ENCODE data around the gene EXOC8. TPM values are rescaled to one million over a fixed set of nuclear protein-coding genes. Genes with fewer than 3 reads are reported as not detected.
A peak's percentile ranks its signal among the peaks of the same experiment; 100 is the strongest.

Gene EXOC8
- total RNA-seq, 1 experiment from 2014 or later: 12.7 TPM

- intact Hi-C loops (cut with micrococcal nuclease): no loop called here
- CTCF ChIA-PET: interaction anchor here (0.8 to 1.2 kb wide), 4 partner anchors 14 to 263 kb away, joined by 3 to 4 read pairs (median 3); no protein-coding TSS in a partner anchor
- Histone ChIP-seq H3K27me3 (ENCODE audit: insufficient read depth, low read length) (no peaks in the 10 kb centered on the region), H3K4me1 (ENCODE audit: control insufficient read depth in 1 of 2, insufficient read depth in 2 of 2, low read length in 2 of 2) (peaks cover 14 to 28% of the 10 kb centered on the region in 2 experiments; a peak in 3 of 4 replicates), H3K4me3 (replicated peaks in 1 of 2; ENCODE audit: low read depth in 1 of 2, low read length in 2 of 2) (peak within 1 kb of the TSS; percentile 82 to 91), H2AFZ (ENCODE audit: low read depth, low read length, poor library complexity, severe bottlenecking) (peak within 1 kb of the TSS; percentile 42), H3K9me3 (ENCODE audit: control insufficient read depth in 1 of 2, insufficient read depth in 1 of 2, low read depth in 1 of 2, low read length in 2 of 2) (no peaks in the 10 kb centered on the region), H4K20me1 (ENCODE audit: insufficient read depth) (no peaks in the 10 kb centered on the region), H3K36me3 (ENCODE audit: control insufficient read depth in 1 of 2, insufficient read depth in 2 of 2, low read length in 2 of 2) (peaks cover 3 to 11% of the 10 kb centered on the region in 2 experiments; a peak in 3 of 4 replicates), H3K9ac (ENCODE audit: low read length) (peak within 1 kb of the TSS; percentile 85), H3K4me2 (ENCODE audit: low read length) (peak within 1 kb of the TSS; percentile 83), H3K9me2 (ENCODE audit: insufficient read depth) (no peaks in the 10 kb centered on the region), H3K79me2 (ENCODE audit: insufficient read depth, low read length) (peaks cover 79% of the 10 kb centered on the region), H3K27ac (ENCODE audit: low read depth, low read length) (peak within 1 kb of the TSS; percentile 89)
- TSS peak; percentile 75 for BruUV-seq (replicated peaks)
- POLR2A ChIA-PET: interaction anchor here (1.0 to 1.2 kb wide), 3 partner anchors 13 to 246 kb away, joined by 3 to 5 read pairs (median 4); no protein-coding TSS in a partner anchor
- DNase-seq (ENCODE audit: low read depth, low spot score): no peak
- RAD21 ChIA-PET (ENCODE audit: low non-redundant PET in 1 of 2, low total read pairs in 2 of 2, uncharacterized antibody in 2 of 2, unreplicated experiment in 2 of 2): interaction anchor here in 1 of 2 experiments (0.6 to 1.1 kb wide), 3 partner anchors 12 to 253 kb away, joined by 3 to 5 read pairs (median 3); no protein-coding TSS in a partner anchor
- TF ChIP-seq SIN3A (IDR thresholded peaks at IDR 0.05; ENCODE audit: low read depth) (0 out of 2 replicates have a peak, but pooled peaks have one; percentile 14), ZFX (IDR thresholded peaks at IDR 0.05) (no peak), SRF (IDR thresholded peaks at IDR 0.05; ENCODE audit: low read depth) (no peak), POLR2A (IDR thresholded peaks at IDR 0.05; ENCODE audit: borderline replicate concordance, extremely low read depth, insufficient read depth, insufficient read length) (peak; percentile 15), ATF3 (IDR thresholded peaks at IDR 0.05) (no peak), EZH2phosphoT487 (IDR thresholded peaks at IDR 0.05; ENCODE audit: borderline replicate concordance) (no peak)
- ATAC-seq: peak; percentile 12; the same call in 1 of the 2 replicates
These were observed 847 bp upstream of the EXOC8 start, which contains the start of gene SPRTN for GRCh38 chr1:231338270-231339128. SPRTN (plus strand) TSS chr1:231338293; CDS start chr1:231338384, 91 bp downstream.

GRCh38 chr1:231337043-231337471 lies 595 bp downstream of the EXOC8 start:
- ChIA-PET RAD21 (ENCODE audit: low non-redundant PET in 1 of 2, low total read pairs in 2 of 2, uncharacterized antibody in 2 of 2, unreplicated experiment in 2 of 2) (no interaction called here), POLR2A (interaction anchor here (1.0 kb wide), 1 partner anchor 247 kb away, joined by 3 read pairs; no protein-coding TSS in a partner anchor), CTCF (interaction anchor here (1.1 kb wide), 1 partner anchor 21 kb away, joined by 4 read pairs; no protein-coding TSS in a partner anchor)
- peaks cover 3 to 9% of the 10 kb centered on the region in 2 experiments; a peak in 2 of 4 replicates for H3K36me3 ChIP-seq (ENCODE audit: control insufficient read depth in 1 of 2, insufficient read depth in 2 of 2, low read length in 2 of 2)
- peaks cover 14 to 28% of the 10 kb centered on the region in 2 experiments; a peak in 3 of 4 replicates for H3K4me1 ChIP-seq (ENCODE audit: control insufficient read depth in 1 of 2, insufficient read depth in 2 of 2, low read length in 2 of 2)
- DNase-seq (ENCODE audit: low read depth, low spot score) (no peak), ATAC-seq (peak; percentile 3; the same call in 1 of the 2 replicates)
- no peaks in the 10 kb centered on the region for H3K27me3 ChIP-seq (ENCODE audit: insufficient read depth, low read length)
- H3K9me3 ChIP-seq (ENCODE audit: control insufficient read depth in 1 of 2, insufficient read depth in 1 of 2, low read depth in 1 of 2, low read length in 2 of 2): no peaks in the 10 kb centered on the region
- BruUV-seq (replicated peaks): no TSS peak
- peak overlapping the region; percentile 82 to 91 for H3K4me3 ChIP-seq (replicated peaks in 1 of 2; ENCODE audit: low read depth in 1 of 2, low read length in 2 of 2)
- no peak overlapping the region for H2AFZ ChIP-seq (ENCODE audit: low read depth, low read length, poor library complexity, severe bottlenecking)
- intact Hi-C loops (cut with micrococcal nuclease): no loop called here
- no peaks in the 10 kb centered on the region for H3K9me2 ChIP-seq (ENCODE audit: insufficient read depth)
- H3K4me2 ChIP-seq (ENCODE audit: low read length): peak overlapping the region; percentile 83
- H3K79me2 ChIP-seq (ENCODE audit: insufficient read depth, low read length): peaks cover 85% of the 10 kb centered on the region
- H3K27ac ChIP-seq (ENCODE audit: low read depth, low read length): peak overlapping the region; percentile 61
- peak overlapping the region; percentile 85 for H3K9ac ChIP-seq (ENCODE audit: low read length)
- H4K20me1 ChIP-seq (ENCODE audit: insufficient read depth): no peaks in the 10 kb centered on the region
- TF ChIP-seq RAD21 (IDR thresholded peaks at IDR 0.05; ENCODE audit: low read depth) (no peak), CBX3 (IDR thresholded peaks at IDR 0.05; ENCODE audit: low read depth) (no peak), REST (IDR thresholded peaks at IDR 0.05; ENCODE audit: low read depth) (no peak), ELF1 (IDR thresholded peaks at IDR 0.05; ENCODE audit: borderline replicate concordance, low read depth) (no peak), SP1 (IDR thresholded peaks at IDR 0.05; ENCODE audit: low read depth) (no peak), JUND (IDR thresholded peaks at IDR 0.05) (no peak), ZBTB33 (IDR thresholded peaks at IDR 0.05; ENCODE audit: extremely low read depth, insufficient replicate concordance, low read length) (no peak)

All from HCT116 (cell line).